Neural cell (in vitro differentiated cells): ENCODE data around the gene GALNT14. TPM values are rescaled to one million over a fixed set of nuclear protein-coding genes. Genes with fewer than 3 reads are reported as not detected.

Experiments used
- H2AFZ ChIP-seq: fragments of 200-600, 300-800 bp; sonication (generic), shearing (Covaris generic); 2 replicates; pipeline ENCODE4 v1.6.0; 2014; ENCODE audit warnings: low read depth, mild to moderate bottlenecking, antibody characterized with exemption, low read length, moderate library complexity
- H3F3A ChIP-seq: fragments of 200-600 bp; shearing (Covaris generic); 2 replicates; pipeline ENCODE4 v1.6.1; 2016; ENCODE audit warnings: mild to moderate bottlenecking, moderate library complexity, mixed read lengths, antibody characterized with exemption, low read length; ENCODE audit not compliant: insufficient read depth, poor library complexity, severe bottlenecking
- H3K27ac ChIP-seq: fragments of 200-600, 300-800 bp; sonication (generic), shearing (Covaris generic); 2 replicates; pipeline ENCODE4 v1.5.1; 2014; ENCODE audit warnings: mild to moderate bottlenecking, low read length, moderate library complexity
- H3K27me3 ChIP-seq: fragments of 300-800, 200-600 bp; sonication (generic), shearing (Covaris generic); 2 replicates; pipeline ENCODE4 v1.6.0; 2014; ENCODE audit warnings: mild to moderate bottlenecking, low read depth, low read length, moderate library complexity; ENCODE audit not compliant: insufficient read depth
- H3K36me3 ChIP-seq: fragments of 300-800, 200-600 bp; sonication (generic), shearing (Covaris generic); 2 replicates; pipeline ENCODE4 v1.5.1; 2014; ENCODE audit warnings: mild to moderate bottlenecking, antibody characterized with exemption, low read length, moderate library complexity; ENCODE audit not compliant: insufficient read depth
- H3K4me2 ChIP-seq: fragments of 300-800, 200-600 bp; sonication (generic), shearing (Covaris generic); 2 replicates; pipeline ENCODE4 v1.6.0; 2014; ENCODE audit warnings: mild to moderate bottlenecking, low read length
- H3K4me3 ChIP-seq: fragments of 300-800, 200-600 bp; sonication (generic), shearing (Covaris generic); 2 replicates; pipeline ENCODE4 v1.5.1; 2014; ENCODE audit warnings: mild to moderate bottlenecking, low read length, moderate library complexity
- H3K79me2 ChIP-seq: fragments of 200-600 bp; shearing (Covaris generic); replicated peaks from 2 replicates; pipeline ENCODE4 v1.6.0; 2014; ENCODE audit warnings: mild to moderate bottlenecking, low read length, moderate library complexity; ENCODE audit not compliant: insufficient read depth
- H3K9ac ChIP-seq: fragments of 300-800, 200-600 bp; sonication (generic), shearing (Covaris generic); 2 replicates; pipeline ENCODE4 v1.6.1; 2016; ENCODE audit warnings: mild to moderate bottlenecking, low read length, mixed read lengths
- H3K9me2 ChIP-seq: fragments of 200-600 bp; shearing (Covaris generic); 2 replicates; pipeline ENCODE4 v1.6.1; 2016; ENCODE audit warnings: mild to moderate bottlenecking, low read length, mixed read lengths; ENCODE audit not compliant: insufficient read depth
- H3K9me3 ChIP-seq: fragments of 200-600, 300-800 bp; sonication (generic), shearing (Covaris generic); 2 replicates; pipeline ENCODE4 v1.6.1; 2016; ENCODE audit warnings: mild to moderate bottlenecking, mixed run types, low read length, moderate library complexity, mixed read lengths
- H4K20me1 ChIP-seq: fragments of 200-600 bp; shearing (Covaris generic); 2 replicates; pipeline ENCODE4 v1.6.1; 2016; ENCODE audit warnings: mild to moderate bottlenecking, mixed run types; ENCODE audit not compliant: insufficient read depth
- EP300 ChIP-seq: fragments of 450-650 bp; conservative IDR thresholded peaks from 2 replicates; pipeline ENCODE4 v1.6.1; 2014; ENCODE audit warnings: antibody characterized with exemption, mild to moderate bottlenecking, moderate library complexity; ENCODE audit not compliant: poor library complexity, severe bottlenecking
- EZH2 ChIP-seq: fragments of 200-600, 300-800 bp; shearing (Covaris generic), sonication (generic); IDR thresholded peaks from 2 replicates; pipeline ENCODE4 v1.6.1; 2014; ENCODE audit warnings: antibody characterized with exemption, low read length, borderline replicate concordance, mild to moderate bottlenecking; ENCODE audit not compliant: insufficient read depth, poor library complexity, severe bottlenecking
- MXI1 ChIP-seq: fragments of 450-650 bp; conservative IDR thresholded peaks from 2 replicates; pipeline ENCODE4 v1.6.1; 2014; ENCODE audit warnings: antibody characterized with exemption, mild to moderate bottlenecking; ENCODE audit not compliant: poor library complexity, severe bottlenecking
- POLR2AphosphoS5 ChIP-seq: IDR thresholded peaks from 2 replicates; pipeline ENCODE4 v1.6.1; 2012
- RAD21 ChIP-seq: fragments of 450-650 bp; conservative IDR thresholded peaks from 2 replicates; pipeline ENCODE4 v1.6.1; 2014; ENCODE audit warnings: antibody characterized with exemption, mild to moderate bottlenecking, moderate library complexity
- SMC3 ChIP-seq: fragments of 450-650 bp; conservative IDR thresholded peaks from 2 replicates; pipeline ENCODE4 v1.6.1; 2014; ENCODE audit warnings: antibody characterized with exemption, mild to moderate bottlenecking, moderate library complexity; ENCODE audit not compliant: poor library complexity
- TAF1 ChIP-seq: IDR thresholded peaks from 2 replicates; pipeline ENCODE4 v1.6.1; 2012; ENCODE audit warnings: low read depth
- polyA plus RNA-seq: library from polyadenylated mRNA; depleted of rRNA; stranded (reverse); fragments of >200 nt; gene quantifications from 2 replicates; pipeline ENCODE4 v1.2.3, GENCODE V29; 2014
- TF ChIP-seq, protein P1 (sequence below): fragments of 450-650 bp; IDR thresholded peaks from 2 replicates; pipeline ENCODE4 v1.5.1; 2014; ENCODE audit warnings: antibody characterized with exemption, mild to moderate bottlenecking, moderate library complexity; ENCODE audit not compliant: poor library complexity, severe bottlenecking
- TF ChIP-seq, protein P2 (sequence below): IDR thresholded peaks from 2 replicates; pipeline ENCODE4 v1.6.1; 2012; ENCODE audit warnings: borderline replicate concordance

GALNT14 gene
- polyA plus RNA-seq, 1 donor from 2014 or later: 15.9 TPM

DNA sequence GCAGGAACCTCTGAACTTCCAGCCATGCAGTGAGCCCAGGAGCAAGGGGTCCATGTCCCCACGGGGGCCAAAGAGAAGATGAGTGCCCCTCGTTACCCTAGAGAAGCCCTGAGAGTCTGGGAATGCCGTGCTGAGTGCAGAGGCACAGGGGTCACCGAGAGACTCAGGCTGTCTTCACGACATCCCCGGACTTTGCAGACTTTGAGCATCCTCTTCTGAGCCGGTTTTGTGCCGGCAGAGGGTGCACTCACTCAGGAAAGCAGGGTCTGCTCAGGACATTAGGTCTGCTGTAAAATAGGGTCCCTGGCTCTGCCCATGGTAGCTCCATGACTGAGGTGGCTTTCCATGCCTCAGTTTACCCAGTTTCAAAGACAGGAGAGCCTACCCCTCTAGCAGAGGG, 71.0 kb downstream of the GALNT14 start:
- Histone ChIP-seq H3K9me3 (no peaks in the 10 kb centered on the region), H3K79me2 (no peaks in the 10 kb centered on the region), H3K27ac (no peak overlapping the region), H2AFZ (no peak overlapping the region), H3K27me3 (no peaks in the 10 kb centered on the region), H3K36me3 (no peaks in the 10 kb centered on the region), H3K9me2 (no peaks in the 10 kb centered on the region), H4K20me1 (no peaks in the 10 kb centered on the region), H3K4me2 (no peak overlapping the region), H3K4me3 (no peak overlapping the region), H3K9ac (no peak overlapping the region), H3F3A (no peaks in the 10 kb centered on the region)
- TF ChIP-seq MXI1 (no peak), POLR2AphosphoS5 (no peak), SMC3 (no peak), RAD21 (no peak), EZH2 (no peak), EP300 (no peak), TAF1 (no peak)
- TF ChIP-seq, protein P1, sequence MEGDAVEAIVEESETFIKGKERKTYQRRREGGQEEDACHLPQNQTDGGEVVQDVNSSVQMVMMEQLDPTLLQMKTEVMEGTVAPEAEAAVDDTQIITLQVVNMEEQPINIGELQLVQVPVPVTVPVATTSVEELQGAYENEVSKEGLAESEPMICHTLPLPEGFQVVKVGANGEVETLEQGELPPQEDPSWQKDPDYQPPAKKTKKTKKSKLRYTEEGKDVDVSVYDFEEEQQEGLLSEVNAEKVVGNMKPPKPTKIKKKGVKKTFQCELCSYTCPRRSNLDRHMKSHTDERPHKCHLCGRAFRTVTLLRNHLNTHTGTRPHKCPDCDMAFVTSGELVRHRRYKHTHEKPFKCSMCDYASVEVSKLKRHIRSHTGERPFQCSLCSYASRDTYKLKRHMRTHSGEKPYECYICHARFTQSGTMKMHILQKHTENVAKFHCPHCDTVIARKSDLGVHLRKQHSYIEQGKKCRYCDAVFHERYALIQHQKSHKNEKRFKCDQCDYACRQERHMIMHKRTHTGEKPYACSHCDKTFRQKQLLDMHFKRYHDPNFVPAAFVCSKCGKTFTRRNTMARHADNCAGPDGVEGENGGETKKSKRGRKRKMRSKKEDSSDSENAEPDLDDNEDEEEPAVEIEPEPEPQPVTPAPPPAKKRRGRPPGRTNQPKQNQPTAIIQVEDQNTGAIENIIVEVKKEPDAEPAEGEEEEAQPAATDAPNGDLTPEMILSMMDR: no peak
- TF ChIP-seq, protein P2, sequence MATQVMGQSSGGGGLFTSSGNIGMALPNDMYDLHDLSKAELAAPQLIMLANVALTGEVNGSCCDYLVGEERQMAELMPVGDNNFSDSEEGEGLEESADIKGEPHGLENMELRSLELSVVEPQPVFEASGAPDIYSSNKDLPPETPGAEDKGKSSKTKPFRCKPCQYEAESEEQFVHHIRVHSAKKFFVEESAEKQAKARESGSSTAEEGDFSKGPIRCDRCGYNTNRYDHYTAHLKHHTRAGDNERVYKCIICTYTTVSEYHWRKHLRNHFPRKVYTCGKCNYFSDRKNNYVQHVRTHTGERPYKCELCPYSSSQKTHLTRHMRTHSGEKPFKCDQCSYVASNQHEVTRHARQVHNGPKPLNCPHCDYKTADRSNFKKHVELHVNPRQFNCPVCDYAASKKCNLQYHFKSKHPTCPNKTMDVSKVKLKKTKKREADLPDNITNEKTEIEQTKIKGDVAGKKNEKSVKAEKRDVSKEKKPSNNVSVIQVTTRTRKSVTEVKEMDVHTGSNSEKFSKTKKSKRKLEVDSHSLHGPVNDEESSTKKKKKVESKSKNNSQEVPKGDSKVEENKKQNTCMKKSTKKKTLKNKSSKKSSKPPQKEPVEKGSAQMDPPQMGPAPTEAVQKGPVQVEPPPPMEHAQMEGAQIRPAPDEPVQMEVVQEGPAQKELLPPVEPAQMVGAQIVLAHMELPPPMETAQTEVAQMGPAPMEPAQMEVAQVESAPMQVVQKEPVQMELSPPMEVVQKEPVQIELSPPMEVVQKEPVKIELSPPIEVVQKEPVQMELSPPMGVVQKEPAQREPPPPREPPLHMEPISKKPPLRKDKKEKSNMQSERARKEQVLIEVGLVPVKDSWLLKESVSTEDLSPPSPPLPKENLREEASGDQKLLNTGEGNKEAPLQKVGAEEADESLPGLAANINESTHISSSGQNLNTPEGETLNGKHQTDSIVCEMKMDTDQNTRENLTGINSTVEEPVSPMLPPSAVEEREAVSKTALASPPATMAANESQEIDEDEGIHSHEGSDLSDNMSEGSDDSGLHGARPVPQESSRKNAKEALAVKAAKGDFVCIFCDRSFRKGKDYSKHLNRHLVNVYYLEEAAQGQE: no peak

DNA sequence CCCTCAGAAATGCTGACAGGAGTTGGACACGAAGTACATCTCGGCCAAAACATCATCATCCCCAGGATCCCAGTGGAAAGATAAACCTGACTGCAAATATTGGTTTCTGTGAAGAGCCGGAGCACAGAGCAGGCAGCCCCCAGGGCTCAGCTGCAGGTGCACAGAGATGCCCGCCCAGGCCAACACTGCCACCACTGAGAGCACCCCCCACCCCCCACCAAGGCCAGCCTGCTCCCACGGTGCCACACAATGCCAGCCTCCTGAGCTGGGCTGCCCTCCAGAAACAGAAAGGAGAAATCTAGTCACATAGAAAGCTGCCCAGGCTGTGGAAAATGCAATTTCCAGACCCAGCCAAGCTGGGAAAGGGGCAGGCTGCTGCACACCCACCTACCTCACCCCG, 71.7 kb downstream of the GALNT14 start:
- Histone ChIP-seq H3K4me2 (no peak overlapping the region), H3K9ac (no peak overlapping the region), H3K9me2 (no peaks in the 10 kb centered on the region), H3K4me3 (no peak overlapping the region), H3K9me3 (no peaks in the 10 kb centered on the region), H3K27ac (no peak overlapping the region), H2AFZ (no peak overlapping the region), H3K79me2 (no peaks in the 10 kb centered on the region), H4K20me1 (no peaks in the 10 kb centered on the region), H3F3A (no peaks in the 10 kb centered on the region), H3K27me3 (no peaks in the 10 kb centered on the region), H3K36me3 (no peaks in the 10 kb centered on the region)
- TF ChIP-seq POLR2AphosphoS5: no peak
- TF ChIP-seq, protein P2: no peak
- TF ChIP-seq, protein P1: no peak
- TF ChIP-seq TAF1: no peak
- TF ChIP-seq RAD21: no peak
- TF ChIP-seq MXI1: no peak
- no peak for TF ChIP-seq SMC3
- TF ChIP-seq EZH2: no peak
